ENCODE results near the gene ADI1. TPM values are rescaled to one million over a fixed set of nuclear protein-coding genes. Genes with fewer than 3 reads are reported as not detected.

ADI1 gene
- total RNA-seq, 2 experiments from 2014 or later: 28.4 to 30.2 TPM

DNA sequence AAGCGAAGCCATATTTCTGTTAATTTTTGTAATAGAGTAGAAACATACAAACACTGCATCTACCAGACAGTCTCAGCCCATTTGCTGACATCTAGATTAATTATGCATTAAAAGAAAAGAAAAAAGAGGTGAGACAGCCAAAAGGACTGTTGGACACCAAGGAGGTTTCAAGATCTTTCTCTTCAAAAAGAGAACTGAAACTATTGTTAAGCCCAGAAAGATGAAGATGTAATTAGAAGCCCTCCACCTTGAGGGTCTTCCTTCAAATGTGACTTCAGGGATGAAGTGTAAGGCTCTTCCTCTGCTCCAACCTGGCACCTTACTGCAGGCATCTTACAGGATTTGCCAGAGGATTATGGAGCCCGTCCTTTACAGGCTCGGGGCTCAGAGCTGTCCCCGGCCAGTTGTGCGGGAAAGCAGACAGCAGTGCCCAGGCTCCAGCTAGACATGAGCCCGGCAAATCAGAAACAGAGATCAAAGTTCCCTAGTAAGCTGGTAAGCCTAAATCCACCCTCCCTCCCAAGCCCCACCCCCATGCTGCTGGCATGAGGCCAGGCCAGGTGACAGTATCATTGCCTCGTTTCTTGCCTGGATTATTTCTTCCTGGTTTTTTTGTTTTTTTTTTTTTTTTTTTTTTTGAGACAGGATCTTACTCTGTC lies 38.9 kb downstream of the ADI1 start:
- Mint-ChIP-seq H3K27ac (peak overlapping the region; percentile 75), H3K9me3 (no peaks in the 10 kb centered on the region), H3K4me1 (ENCODE audit: low read depth) (peaks cover 12% of the 10 kb centered on the region), H3K36me3 (ENCODE audit: low read depth) (peaks cover 39% of the 10 kb centered on the region), H3K4me3 (no peak overlapping the region), H3K27me3 (no peaks in the 10 kb centered on the region)
- TF ChIP-seq, protein P1, sequence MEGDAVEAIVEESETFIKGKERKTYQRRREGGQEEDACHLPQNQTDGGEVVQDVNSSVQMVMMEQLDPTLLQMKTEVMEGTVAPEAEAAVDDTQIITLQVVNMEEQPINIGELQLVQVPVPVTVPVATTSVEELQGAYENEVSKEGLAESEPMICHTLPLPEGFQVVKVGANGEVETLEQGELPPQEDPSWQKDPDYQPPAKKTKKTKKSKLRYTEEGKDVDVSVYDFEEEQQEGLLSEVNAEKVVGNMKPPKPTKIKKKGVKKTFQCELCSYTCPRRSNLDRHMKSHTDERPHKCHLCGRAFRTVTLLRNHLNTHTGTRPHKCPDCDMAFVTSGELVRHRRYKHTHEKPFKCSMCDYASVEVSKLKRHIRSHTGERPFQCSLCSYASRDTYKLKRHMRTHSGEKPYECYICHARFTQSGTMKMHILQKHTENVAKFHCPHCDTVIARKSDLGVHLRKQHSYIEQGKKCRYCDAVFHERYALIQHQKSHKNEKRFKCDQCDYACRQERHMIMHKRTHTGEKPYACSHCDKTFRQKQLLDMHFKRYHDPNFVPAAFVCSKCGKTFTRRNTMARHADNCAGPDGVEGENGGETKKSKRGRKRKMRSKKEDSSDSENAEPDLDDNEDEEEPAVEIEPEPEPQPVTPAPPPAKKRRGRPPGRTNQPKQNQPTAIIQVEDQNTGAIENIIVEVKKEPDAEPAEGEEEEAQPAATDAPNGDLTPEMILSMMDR (IDR thresholded peaks at IDR 0.05): no peak
- Histone ChIP-seq H3K9me3 (ENCODE audit: control insufficient read depth in 1 of 2, insufficient read depth in 1 of 2, low read length in 2 of 2) (no peaks in the 10 kb centered on the region), H3K27me3 (ENCODE audit: control insufficient read depth in 1 of 2, insufficient read depth in 2 of 2, low read length in 2 of 2) (no peaks in the 10 kb centered on the region), H3K4me1 (ENCODE audit: insufficient read depth, low read length) (no peaks in the 10 kb centered on the region), H3K27ac (ENCODE audit: low read depth in 1 of 2, low read length in 2 of 2) (no peak overlapping the region), H3K36me3 (ENCODE audit: insufficient read depth, low read length) (peaks cover 31% of the 10 kb centered on the region), H3K4me3 (ENCODE audit: low read length) (no peak overlapping the region)
- POLR2A ChIA-PET: interaction anchor here (0.7 kb wide), 1 partner anchor 142 kb away, joined by 3 read pairs; no protein-coding TSS in a partner anchor
- CTCF ChIA-PET: interaction anchor here (0.7 to 0.9 kb wide), 2 partner anchors 19 to 170 kb away, joined by 3 read pairs; no protein-coding TSS in a partner anchor
- intact Hi-C loops (cut with DNase I, micrococcal nuclease): no loop called here
- ATAC-seq (ENCODE audit: poor library complexity): peak; percentile 26
- peak in 3 of 14 experiments; percentile 15 to 27 (median 19) for DNase-seq

DNA sequence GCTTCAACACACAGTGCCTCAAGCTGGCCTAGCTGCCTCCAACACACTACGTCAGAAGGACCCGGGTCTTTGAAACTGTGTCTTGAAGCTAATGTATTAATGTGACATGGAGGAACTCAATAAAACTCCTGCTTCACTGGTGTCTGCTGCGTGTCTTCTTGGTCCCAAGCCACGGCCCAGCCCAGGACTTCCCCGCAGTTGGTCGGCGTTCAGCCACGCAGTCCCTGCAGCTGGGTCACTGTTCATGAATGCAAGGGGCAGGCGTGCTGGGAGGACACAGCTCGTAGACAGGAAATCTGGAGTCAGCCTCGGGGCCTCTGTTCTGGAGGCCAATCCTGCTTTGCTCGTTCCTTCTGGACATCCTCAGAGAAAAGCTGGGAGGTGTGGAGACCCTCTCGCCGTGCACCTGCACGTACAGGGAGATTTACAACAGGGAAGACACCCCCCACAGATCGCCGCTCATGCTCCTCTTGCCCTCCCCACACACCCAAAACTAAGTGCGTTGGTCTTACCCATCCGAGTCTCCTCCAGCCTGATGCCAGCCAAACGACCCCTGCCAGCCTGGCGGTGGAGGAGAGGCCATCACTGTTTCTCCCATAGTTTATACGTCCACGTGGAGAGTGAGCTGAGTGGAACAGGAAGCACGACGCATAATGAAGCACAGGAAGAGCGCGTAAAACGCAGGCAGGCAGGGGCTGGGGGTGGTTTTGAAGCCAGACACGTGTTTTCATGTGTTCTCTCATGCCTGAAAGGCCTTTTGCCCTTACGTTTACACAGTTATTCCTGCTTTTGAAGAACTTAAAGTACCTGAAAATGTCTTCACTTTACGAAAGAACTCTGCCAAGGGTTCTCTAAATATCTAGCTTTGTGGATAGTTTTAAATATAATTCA lies 39.7 kb downstream of the ADI1 start:
- no peak overlapping the region for H3K4me3 Mint-ChIP-seq
- no peaks in the 10 kb centered on the region for H3K4me1 ChIP-seq (ENCODE audit: insufficient read depth, low read length)
- TF ChIP-seq, protein P1 (IDR thresholded peaks at IDR 0.05): no peak
- DNase-seq: no peak
- peaks cover 43% of the 10 kb centered on the region for H3K36me3 Mint-ChIP-seq (ENCODE audit: low read depth)
- H3K9me3 ChIP-seq (ENCODE audit: control insufficient read depth in 1 of 2, insufficient read depth in 1 of 2, low read length in 2 of 2): no peaks in the 10 kb centered on the region
- H3K4me3 ChIP-seq (ENCODE audit: low read length): no peak overlapping the region
- H3K27ac ChIP-seq (ENCODE audit: low read depth in 1 of 2, low read length in 2 of 2): no peak overlapping the region
- CTCF ChIA-PET: no interaction called here
- no peaks in the 10 kb centered on the region for H3K27me3 ChIP-seq (ENCODE audit: control insufficient read depth in 1 of 2, insufficient read depth in 2 of 2, low read length in 2 of 2)
- ATAC-seq (ENCODE audit: poor library complexity): peak; percentile 32
- H3K27ac Mint-ChIP-seq: peak overlapping the region; percentile 75
- POLR2A ChIA-PET: interaction anchor here (0.7 kb wide), 1 partner anchor 143 kb away, joined by 3 read pairs; no protein-coding TSS in a partner anchor
- H3K9me3 Mint-ChIP-seq: no peaks in the 10 kb centered on the region
- intact Hi-C loops (cut with DNase I, micrococcal nuclease): no loop called here
- no peaks in the 10 kb centered on the region for H3K27me3 Mint-ChIP-seq
- peaks cover 12% of the 10 kb centered on the region for H3K4me1 Mint-ChIP-seq (ENCODE audit: low read depth)
- peaks cover 31% of the 10 kb centered on the region for H3K36me3 ChIP-seq (ENCODE audit: insufficient read depth, low read length)

DNA sequence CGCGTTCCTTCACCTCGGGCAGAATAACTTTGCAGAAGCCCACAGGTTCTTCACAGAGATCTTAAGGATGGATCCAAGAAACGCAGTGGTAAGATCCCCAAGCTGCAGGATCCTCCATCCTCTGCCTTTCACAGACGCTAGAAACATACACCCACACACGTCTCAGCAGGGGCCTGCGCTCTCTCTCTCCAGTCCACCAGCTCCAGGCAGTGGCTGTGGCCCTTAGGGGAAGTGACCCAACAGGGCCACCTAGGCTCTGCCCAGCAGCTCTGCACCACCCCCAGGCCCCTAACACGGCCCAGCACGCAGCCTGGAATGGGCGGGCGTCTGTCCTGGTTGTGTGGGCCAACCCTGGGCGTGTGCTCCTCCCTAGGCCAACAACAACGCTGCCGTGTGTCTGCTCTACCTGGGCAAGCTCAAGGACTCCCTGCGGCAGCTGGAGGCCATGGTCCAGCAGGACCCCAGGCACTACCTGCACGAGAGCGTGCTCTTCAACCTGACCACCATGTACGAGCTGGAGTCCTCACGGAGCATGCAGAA lies 40.4 kb downstream of the ADI1 start:
- intact Hi-C loops (cut with DNase I, micrococcal nuclease): no loop called here
- Histone ChIP-seq H3K36me3 (ENCODE audit: insufficient read depth, low read length) (peaks cover 29% of the 10 kb centered on the region), H3K4me1 (ENCODE audit: insufficient read depth, low read length) (no peaks in the 10 kb centered on the region), H3K27me3 (ENCODE audit: control insufficient read depth in 1 of 2, insufficient read depth in 2 of 2, low read length in 2 of 2) (no peaks in the 10 kb centered on the region), H3K27ac (ENCODE audit: low read depth in 1 of 2, low read length in 2 of 2) (no peak overlapping the region), H3K9me3 (ENCODE audit: control insufficient read depth in 1 of 2, insufficient read depth in 1 of 2, low read length in 2 of 2) (no peaks in the 10 kb centered on the region), H3K4me3 (ENCODE audit: low read length) (no peak overlapping the region)
- CTCF ChIA-PET: no interaction called here
- Mint-ChIP-seq H3K4me3 (no peak overlapping the region), H3K27ac (no peak overlapping the region), H3K9me3 (no peaks in the 10 kb centered on the region), H3K36me3 (ENCODE audit: low read depth) (peaks cover 51% of the 10 kb centered on the region), H3K27me3 (no peaks in the 10 kb centered on the region), H3K4me1 (ENCODE audit: low read depth) (peaks cover 12% of the 10 kb centered on the region)
- ATAC-seq (ENCODE audit: poor library complexity): no peak
- DNase-seq: no peak
- TF ChIP-seq, protein P1 (IDR thresholded peaks at IDR 0.05): no peak
- POLR2A ChIA-PET: no interaction called here

Data from CD4-positive, alpha-beta T cell (primary cell).